GM12891 (cell line): Measurements from ENCODE around the gene STRAP.

Experiments
- POLR2A ChIP-seq: IDR thresholded peaks from 2 replicates; pipeline ENCODE4 v1.6.1; 2011; ENCODE audit warnings: low read depth, low read length, control low read depth
- POLR2AphosphoS5 ChIP-seq: IDR thresholded peaks from 2 replicates; pipeline ENCODE4 v1.6.1; 2011; ENCODE audit warnings: low read depth, low read length, control low read depth
- TAF1 ChIP-seq: IDR thresholded peaks from 2 replicates; pipeline ENCODE4 v1.6.1; 2011; ENCODE audit warnings: low read depth, low read length, control low read depth

DNA sequence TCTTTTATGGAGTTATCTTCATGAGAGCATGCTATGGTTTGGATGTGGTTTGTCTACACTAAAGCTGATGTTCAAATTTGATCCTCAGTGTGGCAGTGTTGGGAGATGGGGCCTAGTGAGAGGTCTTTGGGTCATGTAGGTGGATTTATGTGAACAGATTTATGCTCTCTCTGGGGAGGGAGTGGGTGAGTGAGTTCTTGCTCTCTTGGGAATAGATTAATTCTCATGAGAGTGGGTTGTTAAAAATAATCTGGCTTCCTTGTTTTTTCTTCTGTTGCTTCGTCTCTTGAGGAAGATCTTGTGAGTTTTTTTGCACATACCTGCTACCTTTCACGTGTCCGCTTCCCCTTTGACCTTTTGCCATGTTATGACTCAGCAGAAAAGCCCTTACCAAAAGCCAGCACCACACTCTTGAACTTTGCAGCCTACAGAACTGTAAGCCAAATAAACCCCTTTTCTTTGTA lies 49.4 kb downstream of the STRAP start:
- no peak for TF ChIP-seq POLR2A
- TF ChIP-seq POLR2AphosphoS5, result no peak
- TF ChIP-seq TAF1, result no peak
